NCI-H2107 treated with DMSO at 0.1 percent for 48 hours (cell line): ENCODE measurements around the gene LY86.

Experiments used
- DNase-seq: peaks from one replicate; lab custom pipeline; 2025; ENCODE audit not compliant: unreplicated experiment; lab: John Stamatoyannopoulos, UW

Gene LY86

DNA sequence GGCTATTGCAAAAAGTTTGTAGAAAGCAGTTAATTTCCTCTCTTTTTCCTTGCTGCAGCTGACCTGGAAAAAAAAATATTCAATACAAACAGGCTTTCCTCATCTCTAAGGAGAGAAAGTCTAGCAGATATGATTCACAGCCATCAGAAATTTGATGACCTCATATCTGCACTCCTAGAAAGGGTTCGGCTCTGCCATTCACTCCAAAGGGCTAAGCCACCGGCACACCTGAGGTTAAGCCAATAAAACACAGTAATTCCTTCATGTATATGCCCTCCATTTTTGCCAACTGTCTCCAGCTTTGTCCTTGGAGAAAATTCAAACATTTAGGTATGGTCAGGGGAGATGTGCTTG lies 18.7 kb upstream of the LY86 start:
- no peak for DNase-seq

DNA sequence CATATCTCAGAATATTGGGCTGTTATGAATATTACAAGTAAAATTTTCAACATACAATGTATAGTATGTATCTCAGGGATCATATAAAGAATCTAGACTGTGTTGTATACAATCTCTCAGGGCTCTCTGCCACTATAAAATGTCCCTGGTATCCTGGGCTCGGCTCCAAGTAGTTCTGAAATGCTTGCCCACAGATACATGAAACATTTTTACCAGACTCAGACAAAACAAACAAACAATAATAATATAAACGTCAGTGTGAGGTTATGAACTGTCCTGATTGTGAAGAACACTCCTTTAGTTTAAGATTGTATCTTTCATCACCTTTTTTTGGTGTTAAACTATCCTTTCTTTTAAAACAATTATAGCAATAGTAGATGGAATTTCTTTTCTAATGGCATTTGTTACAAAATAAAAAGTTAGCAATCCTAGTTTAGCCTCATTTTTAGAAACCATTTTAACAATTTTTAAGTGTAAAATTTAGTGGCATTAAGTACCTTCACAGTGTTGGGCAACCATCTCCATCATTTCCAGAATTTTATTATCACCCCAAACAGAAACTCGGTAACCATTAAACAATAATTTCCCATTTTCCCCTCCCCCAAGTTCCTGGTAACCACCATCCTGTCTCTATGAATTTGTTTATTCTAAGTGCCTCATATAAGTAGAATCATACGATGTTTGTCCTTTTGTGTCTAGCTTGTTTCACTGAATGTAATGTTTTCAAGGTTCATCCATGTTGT lies 17.4 kb upstream of the LY86 start:
- no peak for DNase-seq

DNA sequence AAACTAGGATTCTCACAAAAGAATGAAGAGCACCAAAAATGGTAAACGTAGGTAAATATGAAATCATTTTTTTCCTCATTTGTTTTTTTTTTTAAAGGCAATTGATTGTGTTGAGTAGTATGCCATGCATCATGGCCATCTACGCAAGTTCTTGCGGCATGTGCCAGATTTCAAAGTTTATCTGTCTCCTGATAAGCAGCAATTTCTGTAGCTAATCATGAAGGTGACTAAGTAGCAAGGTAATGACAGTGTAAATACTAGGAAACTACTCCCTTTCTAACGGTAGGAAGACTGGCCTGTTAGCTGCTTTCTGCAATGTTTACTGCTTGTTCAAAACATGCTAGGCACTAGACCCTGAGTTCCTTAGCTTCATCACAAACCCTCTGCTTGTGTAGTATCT lies 13.4 kb upstream of the LY86 start:
- no peak for DNase-seq

- DNase-seq: no peak
These were observed 10.8 kb upstream of the LY86 start for GRCh38 chr6:6577735-6578134.

DNA sequence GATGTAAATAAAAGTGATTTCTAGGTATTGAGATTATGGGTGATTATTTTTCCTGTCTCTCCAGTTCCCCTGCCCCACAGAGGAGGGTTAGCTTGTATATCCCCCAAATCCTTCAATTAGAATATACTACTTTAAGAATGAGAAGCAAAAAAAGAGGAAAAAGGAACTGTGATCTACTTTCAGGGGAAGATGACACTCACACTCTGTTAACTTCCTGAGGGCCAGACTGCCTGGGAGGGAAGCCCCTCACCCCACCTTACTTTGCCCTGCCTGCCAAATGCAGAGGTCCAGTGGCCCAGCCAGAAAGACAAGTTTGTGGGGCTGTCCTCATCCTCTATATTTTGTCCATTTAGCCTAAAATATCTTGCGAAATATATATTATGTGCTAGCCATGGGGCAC lies 9.2 kb upstream of the LY86 start:
- no peak for DNase-seq

GRCh38 chr6:6580225-6580856 lies 8.2 kb upstream of the LY86 start:
- DNase-seq: no peak

- no peak for DNase-seq
These were observed 7.5 kb upstream of the LY86 start for GRCh38 chr6:6581054-6581453.

DNA sequence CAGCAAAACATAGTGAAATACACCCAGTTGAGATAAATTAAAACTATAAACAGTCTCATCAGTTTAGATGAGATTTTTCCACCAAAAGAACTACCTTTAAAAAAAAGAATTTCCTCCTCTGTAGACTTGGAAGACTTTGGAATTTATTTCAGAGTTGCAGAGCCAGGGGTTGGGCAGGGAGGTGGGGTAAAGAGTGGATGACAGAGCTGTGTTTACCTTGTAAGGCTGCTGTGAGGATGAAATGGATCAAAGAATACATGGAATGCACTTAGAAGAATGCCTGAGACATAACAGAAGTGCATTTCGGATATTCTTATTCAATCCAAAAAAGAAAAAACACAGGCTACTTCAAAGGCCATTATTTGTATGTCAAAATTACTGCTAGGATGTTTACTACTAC lies 6.4 kb upstream of the LY86 start:
- no peak for DNase-seq

DNA sequence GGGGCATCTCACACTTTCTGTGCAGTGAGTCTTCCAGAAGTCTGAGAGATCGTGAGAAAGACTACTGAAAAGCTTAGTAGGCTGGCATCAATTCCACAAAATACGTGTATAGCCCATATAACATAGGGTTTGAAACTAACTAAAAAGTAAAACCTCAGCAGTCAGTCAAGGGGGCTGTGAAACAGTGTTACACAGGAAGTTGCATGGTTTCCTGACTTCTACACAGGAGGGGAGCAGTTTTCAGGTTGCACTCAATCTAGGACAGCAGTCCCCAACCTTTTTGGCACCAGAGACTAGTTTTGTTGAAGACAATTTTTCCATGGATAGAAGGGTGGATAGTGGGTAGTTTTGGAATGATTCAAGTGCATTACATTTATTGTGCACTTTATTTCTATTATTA lies 4.7 kb upstream of the LY86 start:
- no peak for DNase-seq

DNA sequence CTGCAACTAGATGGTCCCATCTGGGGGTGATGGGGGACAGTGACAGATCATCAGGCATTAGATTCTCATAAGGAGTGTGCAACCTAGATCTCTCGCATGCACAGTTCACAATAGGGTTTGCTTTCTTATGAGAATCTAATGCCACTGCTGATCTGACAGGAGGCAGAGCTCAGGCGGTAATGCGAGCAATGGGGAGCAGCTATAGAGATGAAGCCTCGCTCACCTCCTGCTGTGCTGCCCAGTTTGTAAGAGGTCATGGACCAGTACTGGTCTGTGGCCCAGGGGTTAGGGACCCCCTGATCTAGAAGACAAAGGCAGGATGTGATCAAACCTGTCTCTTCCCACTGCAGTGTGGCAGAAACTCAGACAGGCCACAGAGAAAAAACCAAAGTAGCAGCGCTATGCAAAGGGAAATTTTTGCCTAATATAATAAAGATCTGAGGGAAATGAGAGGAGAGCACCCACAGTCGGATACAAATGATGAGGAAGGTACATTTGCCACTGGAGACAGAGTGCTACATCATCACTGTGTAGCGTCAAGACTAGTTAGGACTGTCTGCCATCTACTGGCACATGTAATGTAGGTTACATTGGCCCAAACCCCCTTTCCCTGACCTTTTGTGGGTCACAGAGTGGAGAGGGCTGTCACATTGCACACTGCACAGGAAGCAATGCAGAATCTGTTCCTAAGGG lies 4.1 kb upstream of the LY86 start:
- DNase-seq: no peak

DNA sequence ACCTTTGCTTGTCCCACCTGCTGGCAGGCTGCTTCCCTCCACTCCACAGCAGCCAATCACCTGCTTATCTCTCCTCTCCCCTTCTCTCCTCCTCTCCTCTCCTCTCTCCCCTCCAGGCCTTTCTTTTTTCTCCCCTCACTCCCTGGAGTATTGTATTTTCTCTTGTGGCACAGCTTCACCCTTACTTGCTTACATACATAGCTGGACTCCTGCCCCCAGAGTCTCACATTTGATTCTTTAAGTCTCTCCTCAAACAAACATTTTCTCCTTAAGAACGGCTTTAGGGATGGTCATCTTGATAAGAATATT lies 3.6 kb upstream of the LY86 start:
- DNase-seq: no peak

- no peak for DNase-seq
These were observed 2.4 kb upstream of the LY86 start for GRCh38 chr6:6586167-6586566.

DNA sequence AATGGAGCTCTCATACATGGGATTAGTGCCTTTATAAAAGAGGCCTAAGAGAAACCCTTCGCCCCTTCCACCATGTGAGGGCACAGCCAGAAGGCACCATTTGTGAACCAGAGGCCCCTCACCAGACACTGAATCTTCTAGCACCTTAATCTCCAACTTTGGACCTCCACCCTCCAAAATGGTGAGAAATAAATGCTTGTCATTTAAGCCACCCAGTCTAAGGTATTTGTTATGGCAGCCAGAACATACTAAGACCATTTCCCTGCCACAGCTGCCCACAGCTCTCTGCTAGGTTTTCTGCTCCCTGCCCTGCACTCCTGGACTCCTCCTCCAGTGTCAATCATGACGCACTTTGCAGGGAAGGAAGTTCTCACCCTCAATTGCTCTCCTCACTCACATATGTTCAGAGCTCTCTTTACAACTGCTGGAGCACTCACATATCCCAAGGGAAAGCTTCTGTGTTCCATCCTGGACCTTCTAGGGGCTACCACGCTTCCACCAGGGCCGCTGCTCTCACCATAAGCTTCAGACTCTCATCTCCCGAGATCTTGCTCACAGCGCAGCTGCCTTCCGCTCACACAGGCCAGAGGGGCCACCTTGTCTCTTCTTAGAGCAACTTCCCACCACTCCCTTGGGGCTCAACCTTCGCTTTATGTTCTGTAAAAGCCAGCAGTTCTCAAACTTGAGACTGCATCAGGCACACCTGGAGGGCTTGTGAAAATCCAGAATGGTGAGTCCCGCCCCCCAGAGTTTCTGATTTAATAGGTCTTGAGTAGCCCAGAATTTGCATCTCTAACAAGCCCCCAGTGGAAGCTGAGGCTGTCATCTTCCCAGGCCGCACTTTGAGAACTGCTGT lies 1.6 kb upstream of the LY86 start:
- DNase-seq: no peak

GRCh38 chr6:6587696-6588063 lies 840 bp upstream of the LY86 start:
- no peak for DNase-seq

DNA sequence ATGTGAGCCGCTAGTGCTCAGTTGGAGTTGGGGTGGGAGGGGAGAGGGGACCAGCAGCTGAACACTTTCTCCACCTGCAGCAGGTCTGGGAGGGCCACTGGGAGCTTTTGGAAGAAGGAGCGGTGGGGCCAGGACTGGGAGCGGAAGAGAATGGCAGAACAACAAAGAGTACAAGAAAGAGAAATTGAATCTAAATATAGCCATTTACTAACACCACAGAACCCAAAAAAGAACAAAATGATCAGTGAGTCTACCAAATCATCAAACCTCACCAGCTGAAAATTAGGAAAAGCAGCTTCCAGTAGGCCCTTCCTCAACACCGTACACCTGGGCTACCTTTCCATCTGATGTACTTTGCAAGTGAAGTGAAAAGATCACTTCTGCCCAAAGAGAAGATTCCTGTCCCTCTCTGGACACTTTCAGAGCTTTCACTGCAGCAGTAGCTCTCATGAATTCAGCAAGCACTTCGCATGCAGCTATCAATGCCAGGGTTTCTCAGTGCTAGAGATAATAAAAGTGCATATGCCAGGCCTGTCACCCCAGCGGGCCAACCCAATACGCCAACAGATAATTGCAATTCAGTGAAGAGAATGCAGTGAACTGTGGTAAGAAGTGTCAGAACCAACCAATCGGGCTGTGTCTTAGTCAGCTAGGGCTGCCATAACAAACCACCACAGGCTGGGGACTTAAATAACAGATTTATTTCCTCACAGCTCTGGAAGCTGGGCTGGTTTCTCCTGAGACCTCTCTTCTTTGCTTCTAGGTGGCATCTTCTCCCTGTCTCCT lies 597 bp downstream of the LY86 start:
- DNase-seq: no peak

GRCh38 chr6:6590530-6590929 lies 2.0 kb downstream of the LY86 start:
- no peak for DNase-seq

GRCh38 chr6:6591778-6592465 lies 3.4 kb downstream of the LY86 start:
- DNase-seq: no peak

GRCh38 chr6:6592826-6593475 lies 4.4 kb downstream of the LY86 start:
- DNase-seq: no peak

GRCh38 chr6:6593867-6594468 lies 5.4 kb downstream of the LY86 start:
- no peak for DNase-seq

DNA sequence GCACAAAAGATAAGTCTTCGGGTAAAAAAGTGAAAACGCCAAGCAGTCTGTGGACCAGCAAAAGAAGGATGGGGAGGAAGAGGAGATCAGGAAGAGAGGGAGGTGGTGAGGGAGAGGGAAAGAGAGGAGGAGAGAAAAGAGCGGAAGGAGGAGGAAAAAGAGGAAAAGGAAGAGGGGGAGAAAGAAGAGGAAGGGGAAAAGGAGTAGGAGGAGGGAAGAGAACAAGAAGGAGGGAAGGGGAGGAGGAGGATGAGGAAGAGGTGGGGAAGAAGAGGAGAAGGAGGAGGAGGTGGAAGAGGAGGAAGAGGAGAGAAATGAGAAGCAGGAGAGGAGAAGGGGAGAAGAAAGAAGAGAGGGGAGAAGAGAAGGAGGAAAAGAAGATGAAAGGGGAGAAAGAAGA lies 6.5 kb downstream of the LY86 start:
- no peak for DNase-seq
